Activated CD8-positive, alpha-beta memory T cell treated with anti-CD3 and anti-CD28 coated beads, Interleukin-2, amount 50 U/mL, for 24 hours (primary cell): ENCODE measurements around the gene ACIN1.

ENCODE experiments used
- DNase-seq: peaks from one replicate; pipeline ENCODE4 v3.0.0-alpha.2; 2020; ENCODE audit errors: extremely low read depth

The ACIN1 gene

GRCh38 chr14:23079716-23080115 lies 15.2 kb downstream of the ACIN1 start:
- DNase-seq = no peak

GRCh38 chr14:23078692-23079116 lies 16.2 kb downstream of the ACIN1 start:
- DNase-seq = no peak

GRCh38 chr14:23077962-23078361 lies 17.0 kb downstream of the ACIN1 start:
- DNase-seq = no peak

GRCh38 chr14:23076785-23077408 lies 18.0 kb downstream of the ACIN1 start:
- no peak for DNase-seq

- no peak for DNase-seq
These were observed 20.0 kb downstream of the ACIN1 start for GRCh38 chr14:23074906-23075305.

- no peak for DNase-seq
These were observed 22.9 kb downstream of the ACIN1 start for GRCh38 chr14:23071921-23072539.

GRCh38 chr14:23071244-23071920 lies 23.6 kb downstream of the ACIN1 start:
- DNase-seq = peak; percentile 54

GRCh38 chr14:23070262-23071129 lies 24.4 kb downstream of the ACIN1 start:
- no peak for DNase-seq

GRCh38 chr14:23069413-23069806 lies 25.5 kb downstream of the ACIN1 start:
- DNase-seq = no peak

- DNase-seq = peak; percentile 36
These were observed 26.0 kb downstream of the ACIN1 start for GRCh38 chr14:23068789-23069412.

- DNase-seq = no peak
These were observed 26.8 kb downstream of the ACIN1 start for GRCh38 chr14:23067847-23068788.

GRCh38 chr14:23066855-23067744 lies 27.8 kb downstream of the ACIN1 start:
- no peak for DNase-seq

- no peak for DNase-seq
These were observed 28.6 kb downstream of the ACIN1 start for GRCh38 chr14:23066368-23066767.

- DNase-seq = no peak
These were observed 31.3 kb downstream of the ACIN1 start for GRCh38 chr14:23063601-23064000.

GRCh38 chr14:23062002-23062401 lies 32.9 kb downstream of the ACIN1 start:
- DNase-seq = no peak

GRCh38 chr14:23060536-23061260 lies 34.2 kb downstream of the ACIN1 start:
- no peak for DNase-seq

- DNase-seq = no peak
These were observed 36.1 kb downstream of the ACIN1 start for GRCh38 chr14:23058654-23059504.
